PC-3 (cell line): ENCODE measurements around the gene HDAC9.

Experiments
- EZH2 ChIP-seq: fragments of 300-600 bp; sonication (generic); IDR thresholded peaks from one replicate; pipeline ENCODE4 v1.6.1; 2017; ENCODE audit warnings: antibody characterized with exemption, mild to moderate bottlenecking, low read length; ENCODE audit not compliant: unreplicated experiment
- EZH2phosphoT487 ChIP-seq: fragments of 300-600 bp; sonication (generic); IDR thresholded peaks from 2 replicates; pipeline ENCODE4 v1.6.1; 2018; ENCODE audit warnings: mild to moderate bottlenecking, antibody characterized with exemption, low read length, borderline replicate concordance
- TF ChIP-seq, protein P1 (sequence below): fragments of 300-600 bp; sonication (generic); conservative IDR thresholded peaks from 2 replicates; pipeline ENCODE4 v1.5.1; 2017; ENCODE audit warnings: antibody characterized with exemption, low read depth, mild to moderate bottlenecking, low read length

- TF ChIP-seq, protein P1, sequence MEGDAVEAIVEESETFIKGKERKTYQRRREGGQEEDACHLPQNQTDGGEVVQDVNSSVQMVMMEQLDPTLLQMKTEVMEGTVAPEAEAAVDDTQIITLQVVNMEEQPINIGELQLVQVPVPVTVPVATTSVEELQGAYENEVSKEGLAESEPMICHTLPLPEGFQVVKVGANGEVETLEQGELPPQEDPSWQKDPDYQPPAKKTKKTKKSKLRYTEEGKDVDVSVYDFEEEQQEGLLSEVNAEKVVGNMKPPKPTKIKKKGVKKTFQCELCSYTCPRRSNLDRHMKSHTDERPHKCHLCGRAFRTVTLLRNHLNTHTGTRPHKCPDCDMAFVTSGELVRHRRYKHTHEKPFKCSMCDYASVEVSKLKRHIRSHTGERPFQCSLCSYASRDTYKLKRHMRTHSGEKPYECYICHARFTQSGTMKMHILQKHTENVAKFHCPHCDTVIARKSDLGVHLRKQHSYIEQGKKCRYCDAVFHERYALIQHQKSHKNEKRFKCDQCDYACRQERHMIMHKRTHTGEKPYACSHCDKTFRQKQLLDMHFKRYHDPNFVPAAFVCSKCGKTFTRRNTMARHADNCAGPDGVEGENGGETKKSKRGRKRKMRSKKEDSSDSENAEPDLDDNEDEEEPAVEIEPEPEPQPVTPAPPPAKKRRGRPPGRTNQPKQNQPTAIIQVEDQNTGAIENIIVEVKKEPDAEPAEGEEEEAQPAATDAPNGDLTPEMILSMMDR: no peak
- no peak for TF ChIP-seq EZH2
- TF ChIP-seq EZH2phosphoT487: no peak
Observed at GRCh38 chr7:18491871-18492270, 3.7 kb upstream of the HDAC9 start.
